Measurements from ENCODE around the gene PHLDA3.

GRCh38 chr1:201421041-201421440, 47.9 kb downstream of the PHLDA3 start:
- TF ChIP-seq EZH2phosphoT487 (IDR thresholded peaks at IDR 0.05; ENCODE audit: low read depth): no peak
- TF ChIP-seq CTCF (IDR thresholded peaks at IDR 0.05; ENCODE audit: low read depth, low read length): no peak

Measured in OCI-LY3 (cell line).